LNCAP (cell line): ENCODE measurements around the gene C20orf141.

ENCODE experiments used
- CTCF ChIP-seq: fragments of 450-650 bp; IDR thresholded peaks from 2 replicates; pipeline ENCODE4 v1.5.1; 2017; ENCODE audit warnings: mild to moderate bottlenecking

Gene C20orf141, protein sequence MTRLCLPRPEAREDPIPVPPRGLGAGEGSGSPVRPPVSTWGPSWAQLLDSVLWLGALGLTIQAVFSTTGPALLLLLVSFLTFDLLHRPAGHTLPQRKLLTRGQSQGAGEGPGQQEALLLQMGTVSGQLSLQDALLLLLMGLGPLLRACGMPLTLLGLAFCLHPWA

DNA sequence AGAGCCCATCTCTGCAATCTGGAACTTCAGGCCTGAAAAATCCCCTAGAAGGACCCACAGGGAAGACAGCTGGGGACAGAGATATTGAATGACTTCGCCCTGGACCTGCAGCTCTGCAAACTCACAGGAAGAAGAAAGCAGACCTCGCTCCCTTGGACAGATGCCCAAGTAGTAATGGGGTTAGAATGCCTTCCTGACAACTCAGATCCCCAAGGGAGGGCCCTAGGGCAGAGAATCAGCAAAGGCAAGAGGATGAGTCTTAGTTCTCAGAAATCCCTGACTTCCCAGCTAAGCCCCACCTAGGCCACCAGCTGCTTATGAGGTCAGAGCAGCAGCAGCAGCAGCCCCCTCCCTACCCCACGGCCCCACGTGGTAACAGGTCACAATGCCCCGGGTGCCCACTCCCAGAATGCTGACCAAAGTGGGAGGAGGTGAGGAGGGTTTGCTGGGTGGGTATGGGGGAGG, at the start of gene C20orf141:
C20orf141 (plus strand) TSS at position 401 of the 465 bp plus-strand sequence. CDS start 198 bp downstream, outside the sequence.
- TF ChIP-seq CTCF, result no peak

- TF ChIP-seq CTCF, result no peak
These were observed 46.8 kb upstream of the C20orf141 start for GRCh38 chr20:2767768-2768631.

- no peak for TF ChIP-seq CTCF
These were observed 46.2 kb upstream of the C20orf141 start for GRCh38 chr20:2768632-2769015.

DNA sequence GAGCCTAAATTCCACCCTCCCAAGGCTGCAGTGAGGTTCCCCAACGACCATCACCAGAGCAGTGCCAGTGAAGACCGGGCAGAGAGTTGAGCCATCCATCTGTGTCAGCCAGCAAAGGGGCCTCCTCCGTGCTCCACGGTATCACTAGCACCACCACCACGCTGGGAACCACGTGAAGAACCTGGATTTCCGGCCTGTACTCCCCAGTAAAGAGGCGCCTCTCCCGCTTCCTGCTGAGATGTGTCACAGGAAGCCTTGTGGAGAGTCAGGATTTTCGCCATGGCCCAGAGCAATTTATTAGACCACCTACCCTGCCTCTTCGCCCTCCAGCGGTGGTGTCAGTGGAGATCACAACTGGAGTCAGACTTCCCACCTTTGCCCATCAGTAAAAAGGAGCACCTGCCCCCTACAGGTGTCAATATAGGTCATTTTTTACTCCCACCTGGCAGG, 43.1 kb upstream of the C20orf141 start:
- TF ChIP-seq CTCF, result no peak

- no peak for TF ChIP-seq CTCF
These were observed 41.0 kb upstream of the C20orf141 start for GRCh38 chr20:2773812-2774211.

DNA sequence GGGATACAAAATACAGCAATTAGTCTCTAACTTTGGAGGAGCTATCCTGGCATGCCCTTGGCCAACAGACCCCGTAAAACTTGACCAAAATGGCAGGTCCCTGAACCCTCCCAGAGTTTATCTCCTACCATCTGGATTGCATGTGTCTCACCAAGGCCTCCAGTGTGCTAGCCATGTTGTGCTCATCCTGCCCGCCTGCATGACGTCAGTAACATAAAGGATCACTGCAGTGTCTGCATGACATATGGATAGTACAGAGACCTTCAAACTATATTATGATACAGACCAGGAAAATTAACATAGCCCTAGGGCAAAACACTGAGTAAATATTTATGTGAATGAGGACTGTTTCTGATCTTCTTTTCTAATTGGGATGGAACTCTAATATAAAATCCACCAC, 39.6 kb upstream of the C20orf141 start:
- TF ChIP-seq CTCF, result no peak

- TF ChIP-seq CTCF, result no peak
These were observed 36.0 kb upstream of the C20orf141 start for GRCh38 chr20:2778602-2779321.
